ENCODE measurements around the gene SLC10A7.
A peak's percentile ranks its signal among the peaks of the same experiment; 100 is the strongest.

SLC10A7 gene

DNA sequence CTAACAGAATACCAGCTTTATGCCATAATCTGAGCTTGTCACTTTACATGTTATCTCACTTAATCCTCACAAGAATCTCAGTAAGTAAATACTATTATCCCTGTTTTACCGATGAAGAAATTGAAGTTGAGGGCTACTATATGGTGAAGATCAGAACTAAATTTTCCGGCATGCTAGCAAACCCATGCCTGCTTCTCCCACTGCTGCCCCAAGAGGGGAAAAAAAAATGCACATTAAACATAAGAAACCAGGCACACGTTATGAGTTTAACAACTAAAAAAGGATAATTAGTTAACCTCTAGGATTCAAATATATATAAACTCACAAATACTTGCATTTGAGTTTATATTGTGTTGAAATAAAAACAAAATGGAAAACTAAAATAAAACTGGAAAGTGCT is 10.8 kb downstream of the SLC10A7 start:
- no peaks in the 10 kb centered on the region for H3K79me2 ChIP-seq (ENCODE audit: insufficient read depth, low read length)

GRCh38 chr4:146508229-146508939 is 13.4 kb downstream of the SLC10A7 start:
- no peak overlapping the region for H2AFZ ChIP-seq (ENCODE audit: low read length)
- H3K79me2 ChIP-seq (ENCODE audit: insufficient read depth, low read length) = no peaks in the 10 kb centered on the region
- no peak overlapping the region for H3K4me2 ChIP-seq (ENCODE audit: low read length)
- H4K20me1 ChIP-seq (ENCODE audit: insufficient read depth, low read length) = no peaks in the 10 kb centered on the region
- no peak overlapping the region for H3K27ac ChIP-seq (ENCODE audit: low read depth, low read length, poor library complexity, severe bottlenecking)
- H3K9me2 ChIP-seq (ENCODE audit: low read depth, low read length) = no peaks in the 10 kb centered on the region
- H3K36me3 ChIP-seq (ENCODE audit: insufficient read depth, low read length) = peaks cover 6% of the 10 kb centered on the region; the same call in 1 of the 2 replicates
- H3K4me3 ChIP-seq (ENCODE audit: low read depth, low read length, poor library complexity, severe bottlenecking) = no peak overlapping the region
- no peaks in the 10 kb centered on the region for H3F3A ChIP-seq (ENCODE audit: insufficient read depth, low read length)
- H3K9ac ChIP-seq (ENCODE audit: low read length) = no peak overlapping the region
- H3K27me3 ChIP-seq (ENCODE audit: insufficient read depth, low read length) = no peaks in the 10 kb centered on the region
- H3K9me3 ChIP-seq (ENCODE audit: low read length) = no peaks in the 10 kb centered on the region
- no peaks in the 10 kb centered on the region for H3K4me1 ChIP-seq (ENCODE audit: insufficient read depth, low read length, severe bottlenecking)
- TF ChIP-seq EZH2 (IDR thresholded peaks at IDR 0.05; ENCODE audit: borderline replicate concordance, low read length) = no peak
- no peak for TF ChIP-seq CTCF (IDR thresholded peaks at IDR 0.05; ENCODE audit: low read length)

More for the DNA sequence above, 10.8 kb downstream of the SLC10A7 start:
- no peak for TF ChIP-seq EZH2 (IDR thresholded peaks at IDR 0.05; ENCODE audit: borderline replicate concordance, low read length)
- TF ChIP-seq CTCF (IDR thresholded peaks at IDR 0.05; ENCODE audit: low read length) = peak; percentile 20; the same call in 1 of the 2 replicates
- no peak overlapping the region for H2AFZ ChIP-seq (ENCODE audit: low read length)
- no peak overlapping the region for H3K4me2 ChIP-seq (ENCODE audit: low read length)
- no peaks in the 10 kb centered on the region for H3K9me3 ChIP-seq (ENCODE audit: low read length)
- no peaks in the 10 kb centered on the region for H3K9me2 ChIP-seq (ENCODE audit: low read depth, low read length)
- no peaks in the 10 kb centered on the region for H3F3A ChIP-seq (ENCODE audit: insufficient read depth, low read length)
- no peaks in the 10 kb centered on the region for H3K27me3 ChIP-seq (ENCODE audit: insufficient read depth, low read length)
- H3K4me3 ChIP-seq (ENCODE audit: low read depth, low read length, poor library complexity, severe bottlenecking) = no peak overlapping the region
- H3K4me1 ChIP-seq (ENCODE audit: insufficient read depth, low read length, severe bottlenecking) = no peaks in the 10 kb centered on the region
- no peak overlapping the region for H3K27ac ChIP-seq (ENCODE audit: low read depth, low read length, poor library complexity, severe bottlenecking)
- H3K9ac ChIP-seq (ENCODE audit: low read length) = no peak overlapping the region
- H4K20me1 ChIP-seq (ENCODE audit: insufficient read depth, low read length) = no peaks in the 10 kb centered on the region
- peaks cover 7% of the 10 kb centered on the region; the same call in 1 of the 2 replicates for H3K36me3 ChIP-seq (ENCODE audit: insufficient read depth, low read length)

GRCh38 chr4:146507632-146508031 is 14.1 kb downstream of the SLC10A7 start:
- H3K9me2 ChIP-seq (ENCODE audit: low read depth, low read length) = no peaks in the 10 kb centered on the region
- no peak overlapping the region for H3K4me3 ChIP-seq (ENCODE audit: low read depth, low read length, poor library complexity, severe bottlenecking)
- H3K27me3 ChIP-seq (ENCODE audit: insufficient read depth, low read length) = no peaks in the 10 kb centered on the region
- peaks cover 13% of the 10 kb centered on the region; the same call in 1 of the 2 replicates for H3K36me3 ChIP-seq (ENCODE audit: insufficient read depth, low read length)
- H4K20me1 ChIP-seq (ENCODE audit: insufficient read depth, low read length) = no peaks in the 10 kb centered on the region
- TF ChIP-seq EZH2 (IDR thresholded peaks at IDR 0.05; ENCODE audit: borderline replicate concordance, low read length) (no peak), CTCF (IDR thresholded peaks at IDR 0.05; ENCODE audit: low read length) (no peak)
- H3K4me1 ChIP-seq (ENCODE audit: insufficient read depth, low read length, severe bottlenecking) = no peaks in the 10 kb centered on the region
- no peaks in the 10 kb centered on the region for H3F3A ChIP-seq (ENCODE audit: insufficient read depth, low read length)
- H2AFZ ChIP-seq (ENCODE audit: low read length) = no peak overlapping the region
- no peak overlapping the region for H3K4me2 ChIP-seq (ENCODE audit: low read length)
- H3K9ac ChIP-seq (ENCODE audit: low read length) = no peak overlapping the region
- H3K27ac ChIP-seq (ENCODE audit: low read depth, low read length, poor library complexity, severe bottlenecking) = no peak overlapping the region
- H3K79me2 ChIP-seq (ENCODE audit: insufficient read depth, low read length) = no peaks in the 10 kb centered on the region
- no peaks in the 10 kb centered on the region for H3K9me3 ChIP-seq (ENCODE audit: low read length)

Data from OCI-LY1 (cell line).